H1 (cell line): Measurements from ENCODE around the gene TENT4A. TPM values are rescaled to one million over a fixed set of nuclear protein-coding genes. Genes with fewer than 3 reads are reported as not detected.

Source experiments
- BRCA1 ChIP-seq: IDR thresholded peaks from 2 replicates; pipeline ENCODE4 v1.6.1; 2012; ENCODE audit warnings: low read depth, low read length, improper control_type of control experiment
- CBX8 ChIP-seq: fragments of 300-800, 300-1000 bp; sonication (generic); IDR thresholded peaks from 2 replicates; pipeline ENCODE4 v1.7.1; 2016; ENCODE audit warnings: low read depth, low read length, borderline replicate concordance
- MAFK ChIP-seq: IDR thresholded peaks from 2 replicates; pipeline ENCODE4 v1.6.1; 2012; ENCODE audit warnings: low read depth, mild to moderate bottlenecking, improper control_type of control experiment, low read length
- POU5F1 ChIP-seq: IDR thresholded peaks from 2 replicates; pipeline ENCODE4 v1.6.1; 2011; ENCODE audit warnings: low read depth, mild to moderate bottlenecking, low read length, moderate library complexity
- RNF2 ChIP-seq: fragments of 200-900, 300-1000 bp; sonication (generic); IDR thresholded peaks from 2 replicates; pipeline ENCODE4 v1.7.1; 2016; ENCODE audit warnings: borderline replicate concordance, low read depth, mild to moderate bottlenecking, antibody characterized with exemption, low read length; ENCODE audit not compliant: poor library complexity, severe bottlenecking; ENCODE audit errors: missing control alignments
- SP1 ChIP-seq: IDR thresholded peaks from 2 replicates; pipeline ENCODE4 v1.6.1; 2011; ENCODE audit warnings: low read depth, low read length
- SRF ChIP-seq: IDR thresholded peaks from 2 replicates; pipeline ENCODE4 v1.6.1; 2011; ENCODE audit warnings: mild to moderate bottlenecking, low read depth, low read length, moderate library complexity
- SUZ12 ChIP-seq: fragments of 200-600 bp; sonication (generic); IDR thresholded peaks from 2 replicates; pipeline ENCODE4 v1.6.1; 2012; ENCODE audit warnings: mild to moderate bottlenecking, inconsistent platforms, low read length, moderate library complexity, mixed read lengths
- YY1 ChIP-seq: IDR thresholded peaks from 2 replicates; pipeline ENCODE4 v1.6.1; 2011; ENCODE audit warnings: low read depth, mild to moderate bottlenecking, low read length
- polyA plus RNA-seq, 7 experiments: library from polyadenylated mRNA; depleted of rRNA in 3 of 7; stranded (reverse) in 5 of 7; unstranded in 2 of 7; fragments of >200 nt in 5 of 7; fragments of 200-250 nt in 2 of 7; gene quantifications; 1 replicate in 5 of 7; 2 replicates in 1 of 7; 4 replicates in 1 of 7; pipeline versions ENCODE4 v1.2.1 to v1.2.3, GENCODE V29; 2011 to 2013; ENCODE audit warnings: missing spikeins in 2 of 7, mixed read lengths in 2 of 7
- total RNA-seq: library from RNA; stranded (reverse); fragmentation: NEBNext Ultra II Directional; extraction: Animal tissue kit (Norgen Biotek cat#: 25700); gene quantifications from 2 replicates; pipeline ENCODE4 v1.2.1, GENCODE V29; 2021

TENT4A gene
- total and polyA plus RNA-seq, 2 of the 8 experiments (the other 6 are each of a cell fraction or from before 2014, with no cell fraction given), result 8.9 to 25.1 TPM

GRCh38 chr5:6790346-6790865 is 77.2 kb downstream of the TENT4A start (continued):
- TF ChIP-seq CBX8 (no peak), BRCA1 (no peak), SRF (no peak), POU5F1 (no peak), SUZ12 (no peak), MAFK (no peak), RNF2 (no peak), YY1 (no peak), SP1 (no peak)
